Common myeloid progenitor, CD34-positive (primary cell): Measurements from ENCODE around the gene ROCK2.
A peak's percentile ranks its signal among the peaks of the same experiment; 100 is the strongest.
"Not testable (repeated sequence)": the region's sequence is repeated elsewhere in the genome, so short reads cannot be mapped to it uniquely, and the experiment has no call there.

Experiments
- CTCF ChIA-PET: fragments of 350-600 bp; sonication (Branson Sonifier 250); formaldehyde crosslinking; loops from one replicate; lab custom pipeline; 2021; ENCODE audit warnings: antibody characterized with exemption; lab: Charles Lee
- POLR2A ChIA-PET: fragments of 350-600 bp; sonication (Branson Sonifier 250); formaldehyde crosslinking; loops from one replicate; lab custom pipeline; 2021; ENCODE audit warnings: antibody characterized with exemption; lab: Charles Lee
- DNase-seq, 3 donors: peaks; one replicate each; pipeline versions ENCODE4 v3.0.0 to v3.0.0-alpha.2; 2013
- H3K27ac ChIP-seq, 2 experiments: 1 replicate in 1 of 2; 2 replicates in 1 of 2; pipeline ENCODE4 v1.7.0; 2013; ENCODE audit warnings: inconsistent platforms in 2 of 2, low read length in 2 of 2, mild to moderate bottlenecking in 2 of 2, low read depth in 1 of 2, moderate library complexity in 1 of 2; ENCODE audit not compliant: severe bottlenecking in 2 of 2, insufficient read depth in 1 of 2, poor library complexity in 1 of 2
- H3K27me3 ChIP-seq, 5 experiments: replicated peaks in 2 of 5; 1 replicate in 3 of 5; 2 replicates in 2 of 5; pipeline versions ENCODE4 v1.6.1 to v1.7.0; 2013; ENCODE audit warnings: low read length in 4 of 5, mild to moderate bottlenecking in 2 of 5, moderate library complexity in 2 of 5, inconsistent platforms in 1 of 5; ENCODE audit not compliant: insufficient read depth in 5 of 5, control insufficient read depth in 4 of 5
- H3K36me3 ChIP-seq, 4 experiments: 1 replicate in 2 of 4; 2 replicates in 2 of 4; pipeline versions ENCODE4 v1.6.1 to v1.7.0; 2013; ENCODE audit warnings: low read length in 3 of 4, control low read depth in 1 of 4, mild to moderate bottlenecking in 1 of 4; ENCODE audit not compliant: control insufficient read depth in 4 of 4, insufficient read depth in 4 of 4
- H3K4me1 ChIP-seq, 4 experiments: 1 replicate in 3 of 4; 2 replicates in 1 of 4; pipeline versions ENCODE4 v1.6.1 to v1.7.1; 2013; ENCODE audit warnings: low read length in 3 of 4, mild to moderate bottlenecking in 3 of 4, control low read depth in 1 of 4, inconsistent platforms in 1 of 4, moderate library complexity in 1 of 4; ENCODE audit not compliant: control insufficient read depth in 4 of 4, insufficient read depth in 4 of 4; ENCODE audit errors: control extremely low read depth in 1 of 4
- H3K4me3 ChIP-seq, 7 experiments: 1 replicate in 4 of 7; 2 replicates in 3 of 7; pipeline versions ENCODE4 v1.5.1 to v1.7.0; 2013; ENCODE audit warnings: mild to moderate bottlenecking in 7 of 7, low read length in 6 of 7, moderate library complexity in 6 of 7, inconsistent platforms in 2 of 7, low read depth in 2 of 7, control low read depth in 1 of 7; ENCODE audit not compliant: insufficient read depth in 4 of 7, control insufficient read depth in 1 of 7; ENCODE audit errors: extremely low read depth in 1 of 7
- H3K9me3 ChIP-seq, 5 experiments: 1 replicate in 4 of 5; 2 replicates in 1 of 5; pipeline versions ENCODE4 v1.6.1 to v1.7.1; 2013; ENCODE audit warnings: low read length in 4 of 5, mild to moderate bottlenecking in 2 of 5, inconsistent platforms in 1 of 5, low read depth in 1 of 5, moderate library complexity in 1 of 5; ENCODE audit not compliant: control insufficient read depth in 4 of 5, insufficient read depth in 2 of 5; ENCODE audit errors: control extremely low read depth in 1 of 5
- WGBS: methylation state at CpG from one replicate; pipeline ENCODE4 v1.1.5; 2013; ENCODE audit not compliant: insufficient coverage; 5-methylcytosine and 5-hydroxymethylcytosine counted together

Gene ROCK2

DNA sequence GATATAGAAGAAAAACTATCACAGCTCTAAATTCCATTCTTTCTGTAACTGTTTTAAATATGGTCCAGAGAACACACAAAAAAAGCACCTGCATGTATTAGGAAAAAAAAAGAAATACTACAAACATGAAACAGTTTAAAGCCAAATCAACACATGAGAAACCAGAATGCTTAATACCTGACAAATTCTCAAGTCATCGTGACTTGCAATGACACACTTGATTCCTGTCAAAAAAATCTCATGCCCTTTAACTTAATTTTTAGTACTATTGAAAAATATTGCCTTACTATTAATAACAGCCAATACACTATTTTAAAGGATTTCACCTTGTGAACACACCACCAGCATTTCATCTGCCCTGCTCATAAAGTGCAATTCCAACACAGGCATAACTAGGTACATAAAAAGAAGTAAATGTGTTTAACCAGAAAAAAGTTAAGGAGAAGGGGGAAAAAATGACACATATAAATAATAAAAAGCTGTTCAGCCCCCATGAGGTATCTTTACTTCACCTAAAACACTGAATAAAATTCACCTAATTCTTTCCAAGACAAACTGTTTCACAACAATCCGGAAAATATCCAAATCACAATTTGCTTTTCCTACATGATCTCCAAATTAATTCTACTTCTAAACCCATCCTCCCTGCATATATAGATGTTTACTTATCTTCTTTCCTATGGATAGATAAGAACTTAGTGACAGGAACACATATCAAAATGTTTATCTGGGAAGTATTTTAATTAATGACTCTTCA lies 10.8 kb downstream of the ROCK2 start:
- peaks cover 0 to 6% (median 0%) of the 10 kb centered on the region in 4 experiments for H3K4me1 ChIP-seq
- peak in 2 of 3 donors; percentile 26 to 53 for DNase-seq
- peaks cover 0 to 3% (median 0%) of the 10 kb centered on the region in 5 experiments for H3K9me3 ChIP-seq
- no peak overlapping the region for H3K4me3 ChIP-seq
- 100% methylated on average over 1 of the region's 2 CpGs for WGBS
- POLR2A ChIA-PET, result interaction anchor here (1.0 kb wide), 1 partner anchor 10 kb away, joined by 3 read pairs; the partner anchor contains the start of gene ROCK2
- H3K27ac ChIP-seq, result no peak overlapping the region
- H3K27me3 ChIP-seq, result no peaks in the 10 kb centered on the region
- CTCF ChIA-PET, result no interaction called here
- H3K36me3 ChIP-seq, result no peaks in the 10 kb centered on the region

DNA sequence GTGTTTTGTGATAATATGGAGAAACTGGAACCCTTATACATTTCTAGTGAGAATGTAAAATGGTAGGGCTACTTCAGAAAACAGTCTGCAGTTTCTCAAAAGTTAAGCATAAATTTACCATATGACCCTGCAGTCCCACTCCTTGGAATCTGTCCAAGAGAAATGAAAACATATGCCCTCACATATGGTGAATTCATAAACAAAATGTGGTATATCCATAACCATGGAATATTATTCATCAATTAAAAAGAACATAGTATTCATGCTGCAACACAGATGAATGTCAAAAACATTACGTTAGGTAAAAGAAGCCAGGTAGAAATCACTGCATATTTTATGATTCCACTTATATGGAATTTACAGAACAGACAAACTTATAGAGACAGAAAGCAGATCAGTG lies 11.8 kb downstream of the ROCK2 start:
- H3K27ac ChIP-seq, result no peak overlapping the region
- no peaks in the 10 kb centered on the region for H3K36me3 ChIP-seq
- no CpG with 5 or more reads among the region's 1 CpG for WGBS
- POLR2A ChIA-PET, result no interaction called here
- H3K9me3 ChIP-seq, result peaks cover 0 to 3% (median 0%) of the 10 kb centered on the region in 5 experiments
- no peak for DNase-seq
- CTCF ChIA-PET, result no interaction called here
- H3K27me3 ChIP-seq, result no peaks in the 10 kb centered on the region
- no peak overlapping the region for H3K4me3 ChIP-seq
- H3K4me1 ChIP-seq, result peaks cover 0 to 6% (median 0%) of the 10 kb centered on the region in 4 experiments

GRCh38 chr2:11330457-11331142 lies 13.8 kb downstream of the ROCK2 start:
- H3K36me3 ChIP-seq, result no peaks in the 10 kb centered on the region
- POLR2A ChIA-PET, result no interaction called here
- H3K4me3 ChIP-seq, result no peak overlapping the region

GRCh38 chr2:11329776-11330175 lies 14.7 kb downstream of the ROCK2 start:
- WGBS, result 80% methylated on average over 1 of the region's 1 CpG
- no peak for DNase-seq
- Histone ChIP-seq H3K27ac (no peak overlapping the region), H3K4me3 (no peak overlapping the region), H3K27me3 (no peaks in the 10 kb centered on the region), H3K4me1 (peaks cover 6 to 17% (median 10%) of the 10 kb centered on the region in 4 experiments), H3K9me3 (peaks cover 0 to 3% (median 0%) of the 10 kb centered on the region in 5 experiments), H3K36me3 (no peaks in the 10 kb centered on the region)
- ChIA-PET POLR2A (no interaction called here), CTCF (no interaction called here)

More at GRCh38 chr2:11330457-11331142, 13.8 kb downstream of the ROCK2 start:
- H3K4me1 ChIP-seq, result peaks cover 6 to 17% (median 10%) of the 10 kb centered on the region in 4 experiments
- peaks cover 0 to 3% (median 0%) of the 10 kb centered on the region in 5 experiments for H3K9me3 ChIP-seq
- DNase-seq, result peak in 2 of 3 donors; percentile 34 to 56
- H3K27ac ChIP-seq, result no peak overlapping the region
- 60% methylated on average over 1 of the region's 4 CpGs for WGBS
- no peaks in the 10 kb centered on the region for H3K27me3 ChIP-seq
- CTCF ChIA-PET, result no interaction called here

DNA sequence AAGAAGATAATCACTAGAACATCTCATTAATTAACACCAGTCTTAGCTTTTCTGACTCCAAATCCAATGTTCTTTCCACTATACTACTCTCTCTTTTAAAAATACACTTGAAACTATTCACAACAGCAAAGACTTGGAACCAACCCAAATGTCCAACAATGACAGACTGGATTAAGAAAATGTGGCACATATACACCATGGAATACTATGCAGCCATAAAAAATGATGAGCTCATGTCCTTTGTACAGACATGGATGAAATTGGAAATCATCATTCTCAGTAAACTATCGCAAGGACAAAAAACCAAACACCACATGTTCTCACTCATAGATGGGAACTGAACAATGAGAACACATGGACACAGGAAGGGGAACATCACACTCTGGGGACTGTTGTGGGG lies 15.9 kb downstream of the ROCK2 start:
- no CpG with 5 or more reads among the region's 1 CpG for WGBS
- peaks cover 6 to 17% (median 10%) of the 10 kb centered on the region in 4 experiments for H3K4me1 ChIP-seq
- H3K4me3 ChIP-seq, POLR2A ChIA-PET, H3K27me3 ChIP-seq, H3K9me3 ChIP-seq, DNase-seq, H3K27ac ChIP-seq, H3K36me3 ChIP-seq: not testable (repeated sequence)
- CTCF ChIA-PET, result interaction anchor here (0.8 to 1.4 kb wide), 2 partner anchors 18 to 89 kb away, joined by 3 to 4 read pairs; no protein-coding TSS in a partner anchor

- Histone ChIP-seq H3K4me3 (no peak overlapping the region), H3K9me3 (peaks cover 0 to 3% (median 0%) of the 10 kb centered on the region in 5 experiments), H3K4me1 (peaks cover 6 to 17% (median 10%) of the 10 kb centered on the region in 4 experiments), H3K36me3 (no peaks in the 10 kb centered on the region), H3K27ac (no peak overlapping the region), H3K27me3 (no peaks in the 10 kb centered on the region)
- DNase-seq, result no peak
- CTCF ChIA-PET, result interaction anchor here (0.8 to 1.4 kb wide), 2 partner anchors 18 to 88 kb away, joined by 3 to 4 read pairs; no protein-coding TSS in a partner anchor
- no CpG with 5 or more reads among the region's 2 CpGs for WGBS
- POLR2A ChIA-PET, result no interaction called here
Observed at GRCh38 chr2:11327871-11328270, 16.6 kb downstream of the ROCK2 start.
